ENCODE measurements around the gene SHE. TPM values are rescaled to one million over a fixed set of nuclear protein-coding genes. Genes with fewer than 3 reads are reported as not detected.
A peak's percentile ranks its signal among the peaks of the same experiment; 100 is the strongest.

SHE gene
- total and polyA plus RNA-seq, 2 of the 8 experiments (the other 6 are each of a cell fraction or from before 2014, with no cell fraction given): 0.44 to 0.45 TPM

GRCh38 chr1:154493276-154493675 is 8.9 kb downstream of the SHE start:
- H3K36me3 ChIP-seq (ENCODE audit: control insufficient read depth in 2 of 4, insufficient read depth in 4 of 4, low read length in 3 of 4): no peaks in the 10 kb centered on the region
- no peak overlapping the region for H3K4me3 ChIP-seq (ENCODE audit: extremely low read depth in 1 of 4, insufficient read depth in 2 of 4, low read depth in 3 of 4, low read length in 4 of 4)
- H3K4ac ChIP-seq (replicated peaks; ENCODE audit: insufficient read length, low read depth, low read length): no peak overlapping the region
- H3K27me3 ChIP-seq (replicated peaks in 1 of 4; ENCODE audit: control insufficient read depth in 3 of 4, extremely low read depth in 1 of 4, insufficient read depth in 3 of 4, low read length in 3 of 4): no peaks in the 10 kb centered on the region
- H2BK120ac ChIP-seq (replicated peaks; ENCODE audit: low read depth, low read length): no peak overlapping the region
- POLR2A ChIA-PET (ENCODE audit: partially characterized antibody): interaction anchor here (0.6 to 0.8 kb wide), 2 partner anchors 535 to 1040 kb away, joined by 3 to 5 read pairs; partner anchors contain the start of gene CRTC2
- no peak overlapping the region for H4K91ac ChIP-seq (replicated peaks; ENCODE audit: insufficient read length, low read length)
- TF ChIP-seq EP300 (IDR thresholded peaks at IDR 0.05; ENCODE audit: borderline replicate concordance in 1 of 2, low read depth in 2 of 2, low read length in 2 of 2) (no peak), CBX5 (IDR thresholded peaks at IDR 0.05; ENCODE audit: low read depth, low read length) (no peak), SIN3A (conservative IDR thresholded peaks at IDR 0.05 in 1 of 2, IDR thresholded peaks at IDR 0.05 in 1 of 2; ENCODE audit: low read depth in 1 of 2, low read length in 2 of 2) (no peak), FOSL1 (IDR thresholded peaks at IDR 0.05; ENCODE audit: insufficient read depth, low read depth, low read length) (no peak), HDAC2 (IDR thresholded peaks at IDR 0.05; ENCODE audit: borderline replicate concordance in 1 of 2, low read depth in 2 of 2, low read length in 2 of 2) (no peak), TAF1 (IDR thresholded peaks at IDR 0.05; ENCODE audit: low read depth, low read length) (no peak), SUZ12 (IDR thresholded peaks at IDR 0.05; ENCODE audit: low read length) (no peak)
- TF ChIP-seq, protein P1, sequence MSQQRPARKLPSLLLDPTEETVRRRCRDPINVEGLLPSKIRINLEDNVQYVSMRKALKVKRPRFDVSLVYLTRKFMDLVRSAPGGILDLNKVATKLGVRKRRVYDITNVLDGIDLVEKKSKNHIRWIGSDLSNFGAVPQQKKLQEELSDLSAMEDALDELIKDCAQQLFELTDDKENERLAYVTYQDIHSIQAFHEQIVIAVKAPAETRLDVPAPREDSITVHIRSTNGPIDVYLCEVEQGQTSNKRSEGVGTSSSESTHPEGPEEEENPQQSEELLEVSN (IDR thresholded peaks at IDR 0.05): no peak
- no peak overlapping the region for H2BK12ac ChIP-seq (ENCODE audit: low read depth, low read length)
- no peaks in the 10 kb centered on the region for H3K9me3 ChIP-seq (ENCODE audit: insufficient read depth in 2 of 2, low read depth in 1 of 2, low read length in 1 of 2)
- no peak overlapping the region; the same call in 1 of the 2 replicates for H4K8ac ChIP-seq (ENCODE audit: extremely low read depth, insufficient read depth, low read length)
- H3K79me2 ChIP-seq (ENCODE audit: control insufficient read depth in 1 of 2, insufficient read depth in 2 of 2, low read length in 2 of 2): no peaks in the 10 kb centered on the region
- H3K23ac ChIP-seq (ENCODE audit: insufficient read length): no peak overlapping the region
- 53% methylated on average over 8 of the region's 8 CpGs; no CpG with 5 or more reads in 1 of the 2 experiments for WGBS, 2 experiments (ENCODE audit: extremely low coverage in 1 of 2, insufficient coverage in 1 of 2, insufficient read length in 1 of 2, insufficient replicate concordance in 2 of 2, low coverage in 1 of 2, low lambda C conversion rate in 2 of 2, missing lambda C conversion rate in 1 of 2)
- H2BK20ac ChIP-seq (ENCODE audit: low read length): no peak overlapping the region
- H3K56ac ChIP-seq (replicated peaks; ENCODE audit: insufficient read length, low read depth, low read length): no peak overlapping the region
- no peaks in the 10 kb centered on the region for H3K23me2 ChIP-seq (ENCODE audit: low read depth, low read length)
- CTCF ChIA-PET (ENCODE audit: partially characterized antibody): interaction anchor here (0.9 to 2.0 kb wide), 3 partner anchors 14 to 54 kb away, joined by 4 to 8 read pairs (median 4); no protein-coding TSS in a partner anchor
- no peaks in the 10 kb centered on the region for H3K79me1 ChIP-seq (ENCODE audit: low read depth, low read length)
- H3K4me2 ChIP-seq (ENCODE audit: insufficient read depth in 1 of 2, low read depth in 2 of 2, low read length in 2 of 2): 0 out of 4 replicates have a peak overlapping the region, but pooled peaks of 1 of the 2 experiments have one; percentile 13
- no peak overlapping the region for H4K5ac ChIP-seq (ENCODE audit: insufficient read length, low read depth, low read length)
- no peak overlapping the region for H3K27ac ChIP-seq (ENCODE audit: low read depth, low read length)
- no peak overlapping the region for H3K14ac ChIP-seq (ENCODE audit: insufficient read length)
- no peak overlapping the region for H2BK15ac ChIP-seq (ENCODE audit: low read length)
- no peak overlapping the region for H2AFZ ChIP-seq (ENCODE audit: low read length)
- no peak overlapping the region for H2AK5ac ChIP-seq (ENCODE audit: low read depth, low read length)
- FAIRE-seq (no peak), DNase-seq (ENCODE audit: low read depth in 1 of 2, low spot score in 2 of 2) (no peak)
- H3K9ac ChIP-seq (replicated peaks in 1 of 4; ENCODE audit: extremely low read depth in 1 of 4, low read depth in 3 of 4, low read length in 3 of 4): no peak overlapping the region
- H3K4me1 ChIP-seq (replicated peaks in 1 of 4; ENCODE audit: control insufficient read depth in 3 of 4, insufficient read depth in 4 of 4, low read length in 3 of 4): peaks cover 0 to 4% (median 1%) of the 10 kb centered on the region in 4 experiments; a peak in 2 of 7 replicates
- no peak overlapping the region for H2BK5ac ChIP-seq (ENCODE audit: low read depth, low read length)
- no peak overlapping the region for H3K18ac ChIP-seq (ENCODE audit: extremely low read depth, low read length)
- H4K20me1 ChIP-seq (replicated peaks in 1 of 2; ENCODE audit: control insufficient read depth in 1 of 2, insufficient read depth in 2 of 2, low read length in 2 of 2): no peaks in the 10 kb centered on the region

All from H1 (cell line).